Fibroblast of pulmonary artery (primary cell): ENCODE data around the gene LCNL1.

ENCODE experiments used
- DNase-seq: peaks from one replicate; pipeline ENCODE4 v3.0.0-alpha.2; 2010; ENCODE audit warnings: low read depth
- H3K4me3 ChIP-seq: replicated peaks from 2 replicates; pipeline ENCODE4 v1.5.1; 2011; ENCODE audit warnings: low read depth, mild to moderate bottlenecking, control low read depth, low read length, moderate library complexity
- CTCF ChIP-seq: IDR thresholded peaks from 2 replicates; pipeline ENCODE4 v1.5.1; 2011; ENCODE audit warnings: mild to moderate bottlenecking, control low read depth, low read length, inconsistent platforms; ENCODE audit errors: missing control alignments

LCNL1 gene

GRCh38 chr9:136965771-136966484 is 16.9 kb upstream of the LCNL1 start:
- no peak overlapping the region for H3K4me3 ChIP-seq
- no peak for DNase-seq
- TF ChIP-seq CTCF, result no peak

DNA sequence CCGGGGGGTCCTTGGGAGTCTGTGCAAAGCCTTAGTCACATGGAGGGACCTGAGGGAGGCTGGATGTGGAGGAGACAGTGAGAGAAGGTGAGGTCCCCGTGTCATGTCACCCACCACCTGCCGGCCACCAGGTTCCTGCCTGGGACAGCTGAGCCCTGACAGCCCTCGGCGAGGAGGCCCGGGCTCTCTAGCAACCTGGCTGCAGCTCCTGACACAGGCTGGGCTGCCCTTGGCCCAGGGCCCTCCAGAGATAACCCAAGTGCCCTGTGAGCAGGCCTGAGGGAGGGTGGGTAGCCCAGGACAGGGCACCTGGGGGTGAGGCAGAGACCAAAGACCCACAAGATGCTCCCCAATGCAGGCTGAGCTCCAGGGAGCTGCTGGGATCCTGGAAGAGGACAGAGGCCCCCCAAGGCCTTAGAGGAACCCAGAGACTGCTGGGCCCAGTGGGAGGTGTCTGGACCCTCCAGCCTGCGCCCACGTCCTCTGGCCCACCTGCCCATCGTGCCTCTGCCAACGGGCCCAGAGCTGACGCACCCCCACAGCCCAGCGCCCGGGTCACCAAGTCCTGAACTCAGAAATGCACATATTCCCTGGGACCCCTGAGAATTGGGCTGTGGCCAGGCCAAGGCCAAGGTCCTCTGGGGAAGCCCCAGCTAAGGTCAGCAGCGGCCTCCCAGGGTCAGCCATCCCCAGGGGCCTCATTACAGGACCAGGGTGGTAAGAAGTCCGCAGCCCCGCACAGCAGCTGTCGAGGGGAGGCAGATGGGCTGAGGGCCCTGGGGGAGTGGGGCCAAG is 14.3 kb upstream of the LCNL1 start:
- DNase-seq, result no peak
- H3K4me3 ChIP-seq, result no peak overlapping the region
- TF ChIP-seq CTCF, result no peak

GRCh38 chr9:136969150-136969549 is 13.6 kb upstream of the LCNL1 start:
- no peak overlapping the region for H3K4me3 ChIP-seq
- TF ChIP-seq CTCF, result no peak
- DNase-seq, result no peak

DNA sequence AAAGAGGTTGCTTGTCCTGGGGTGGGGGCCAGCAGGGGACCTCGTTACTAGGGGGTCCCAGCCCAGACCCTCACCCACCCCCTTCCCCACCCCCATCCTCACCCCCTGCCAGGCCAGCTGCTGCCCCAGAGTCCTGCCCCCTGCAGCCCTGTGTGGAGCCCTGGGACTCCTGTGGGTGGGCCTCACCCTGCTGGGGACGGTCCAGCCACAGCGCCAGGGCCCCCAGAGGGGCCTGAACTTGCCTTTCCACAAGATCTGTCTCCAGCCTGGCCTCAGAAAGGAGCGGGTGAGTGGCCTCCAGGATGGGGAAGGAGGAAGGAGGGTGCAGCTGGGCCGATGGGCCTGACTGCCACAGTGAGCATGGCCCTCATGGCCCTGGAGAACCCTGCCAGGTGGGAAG is 13.0 kb upstream of the LCNL1 start:
- no peak for TF ChIP-seq CTCF
- DNase-seq, result no peak
- H3K4me3 ChIP-seq, result no peak overlapping the region

GRCh38 chr9:136970361-136970760 is 12.4 kb upstream of the LCNL1 start:
- H3K4me3 ChIP-seq, result no peak overlapping the region
- no peak for TF ChIP-seq CTCF
- DNase-seq, result no peak

- H3K4me3 ChIP-seq, result no peak overlapping the region
- no peak for TF ChIP-seq CTCF
- DNase-seq, result no peak
Observed at GRCh38 chr9:136971746-136972145, 11.0 kb upstream of the LCNL1 start.
